Uterus (tissue), 2 donors: ENCODE results near the gene PDCD1.

Experiments
- CTCF ChIP-seq, 4 experiments: fragments of 200-600 bp in 2 of 4; fragments of 450-650 bp in 2 of 4; sonication (generic) in 2 of 4; IDR thresholded peaks; one replicate each; pipeline ENCODE4 v1.5.1; 2016 to 2019; ENCODE audit warnings: antibody characterized with exemption in 4 of 4, mild to moderate bottlenecking in 2 of 4, moderate library complexity in 1 of 4
- POLR2A ChIP-seq, 2 donors: fragments of 450-650 bp; IDR thresholded peaks; one replicate each; pipeline ENCODE4 v1.6.1; 2016; ENCODE audit warnings: antibody characterized with exemption in 2 of 2, mild to moderate bottlenecking in 1 of 2, moderate library complexity in 1 of 2

GRCh38 chr2:241895712-241896641 is 37.3 kb upstream of the PDCD1 start:
- TF ChIP-seq CTCF (IDR thresholded peaks at IDR 0.05) = no peak
- no peak for TF ChIP-seq POLR2A (IDR thresholded peaks at IDR 0.05)
